RWPE1 (cell line): ENCODE results near the gene KTN1.

Source experiments
- CTCF ChIA-PET: fragments of 350-600 bp; sonication (Branson Sonifier 250); formaldehyde crosslinking; extraction: SDS; loops from one replicate; lab custom pipeline; 2021; lab: Yijun Ruan, JAX
- POLR2A ChIA-PET: fragments of 400-600 bp; formaldehyde crosslinking; extraction: SDS; loops from one replicate; lab custom pipeline; 2020; ENCODE audit warnings: antibody characterized with exemption; ENCODE audit not compliant: low non-redundant PET; lab: Yijun Ruan, JAX
- DNase-seq: peaks from one replicate; pipeline ENCODE4 v3.0.0; 2012; ENCODE audit warnings: low spot score
- H3K27ac ChIP-seq: fragments of 450-650 bp; 2 replicates; pipeline ENCODE4 v1.5.1; 2017
- CTCF ChIP-seq: fragments of 450-650 bp; conservative IDR thresholded peaks from 2 replicates; pipeline ENCODE4 v1.5.1; 2017; ENCODE audit warnings: low read depth, mild to moderate bottlenecking

KTN1 gene

GRCh38 chr14:55579724-55580469 lies at the start of gene KTN1:
KTN1 (plus strand) TSS chr14:55580207; CDS start chr14:55612049, 31,842 bp downstream.
- H3K27ac ChIP-seq: peak within 1 kb of the TSS; percentile 88
- ChIA-PET CTCF (no interaction called here), POLR2A (no interaction called here)
- TF ChIP-seq CTCF: no peak
- peak; percentile 76 for DNase-seq

- TF ChIP-seq CTCF: no peak
- 0 out of 2 replicates have a peak overlapping the region, but pooled peaks have one; percentile 6 for H3K27ac ChIP-seq
- ChIA-PET POLR2A (no interaction called here), CTCF (interaction anchor here (0.7 kb wide), 1 partner anchor 103 kb away, joined by 3 read pairs; no protein-coding TSS in a partner anchor)
- DNase-seq: no peak
Measured at GRCh38 chr14:55530464-55530863, 49.5 kb upstream of the KTN1 start.

GRCh38 chr14:55532645-55533344 lies 47.2 kb upstream of the KTN1 start:
- CTCF ChIA-PET: no interaction called here
- no peak for TF ChIP-seq CTCF
- no peak overlapping the region for H3K27ac ChIP-seq
- POLR2A ChIA-PET: interaction anchor here (0.7 kb wide), 1 partner anchor 22 kb away, joined by 3 read pairs; no protein-coding TSS in a partner anchor
- DNase-seq: no peak

GRCh38 chr14:55533960-55534359 lies 46.0 kb upstream of the KTN1 start:
- POLR2A ChIA-PET: no interaction called here
- TF ChIP-seq CTCF: no peak
- CTCF ChIA-PET: no interaction called here

GRCh38 chr14:55535516-55536203 lies 44.3 kb upstream of the KTN1 start:
- DNase-seq: peak; percentile 77
- POLR2A ChIA-PET: no interaction called here
- TF ChIP-seq CTCF: no peak
- CTCF ChIA-PET: interaction anchor here (0.6 kb wide), 1 partner anchor 13 kb away, joined by 4 read pairs; no protein-coding TSS in a partner anchor
- H3K27ac ChIP-seq: no peak overlapping the region

More at GRCh38 chr14:55533960-55534359, 46.0 kb upstream of the KTN1 start:
- H3K27ac ChIP-seq: no peak overlapping the region
- peak; percentile 66 for DNase-seq

- no peak overlapping the region for H3K27ac ChIP-seq
- ChIA-PET POLR2A (no interaction called here), CTCF (interaction anchor here (0.6 kb wide), 1 partner anchor 13 kb away, joined by 4 read pairs; no protein-coding TSS in a partner anchor)
- no peak for DNase-seq
- TF ChIP-seq CTCF: no peak
Measured at GRCh38 chr14:55536204-55536708, 43.8 kb upstream of the KTN1 start.
